Measurements from ENCODE around the gene IDH2. TPM values are rescaled to one million over a fixed set of nuclear protein-coding genes. Genes with fewer than 3 reads are reported as not detected.
A peak's percentile ranks its signal among the peaks of the same experiment; 100 is the strongest.

IDH2 gene
- total RNA-seq, 2 donors from 2014 or later = 110 to 185 TPM

DNA sequence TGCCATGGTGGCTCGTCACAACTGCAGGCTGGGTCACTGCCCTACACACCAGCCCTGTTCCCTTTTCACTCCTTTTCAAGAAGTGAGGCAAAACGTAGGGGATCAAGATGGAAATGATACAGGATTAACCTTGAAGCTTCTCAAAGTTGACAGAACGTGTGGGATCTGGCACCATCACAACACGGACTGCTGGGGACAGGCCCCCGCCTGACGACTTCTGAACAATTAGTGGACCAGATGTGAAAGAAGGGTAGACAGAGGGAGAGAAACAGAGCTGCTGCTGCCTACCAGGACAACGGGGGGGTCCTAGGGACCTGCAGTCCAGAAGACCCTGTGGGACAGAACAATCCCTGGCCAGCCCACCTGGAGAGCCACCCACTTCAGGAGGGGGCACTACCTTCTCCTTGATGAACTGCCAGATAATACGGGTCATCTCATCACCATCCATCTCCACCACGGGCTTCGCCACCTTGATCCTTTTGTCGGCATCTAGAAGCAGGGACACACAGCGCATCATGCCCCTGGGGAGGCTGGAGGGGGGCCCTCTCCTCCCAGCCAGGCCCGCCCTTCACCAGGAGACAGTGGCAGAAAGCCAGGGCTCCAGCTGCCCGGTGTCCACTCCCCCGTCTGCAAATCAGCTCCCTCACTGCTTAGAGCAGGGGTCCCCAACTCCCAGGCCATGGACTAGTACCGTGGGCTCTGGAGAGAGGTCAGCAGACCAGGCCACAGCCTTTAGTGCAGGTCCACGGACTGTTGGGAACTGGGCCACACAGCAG lies 10.9 kb downstream of the IDH2 start:
- ATAC-seq (no peak), DNase-seq (no peak)
- intact Hi-C loops (cut with DNase I, micrococcal nuclease) = no loop called here

- intact Hi-C loops (cut with DNase I, micrococcal nuclease) = no loop called here
- no peak for ATAC-seq
- no peak for DNase-seq
These were observed 11.9 kb downstream of the IDH2 start for GRCh38 chr15:90090226-90090848.

DNA sequence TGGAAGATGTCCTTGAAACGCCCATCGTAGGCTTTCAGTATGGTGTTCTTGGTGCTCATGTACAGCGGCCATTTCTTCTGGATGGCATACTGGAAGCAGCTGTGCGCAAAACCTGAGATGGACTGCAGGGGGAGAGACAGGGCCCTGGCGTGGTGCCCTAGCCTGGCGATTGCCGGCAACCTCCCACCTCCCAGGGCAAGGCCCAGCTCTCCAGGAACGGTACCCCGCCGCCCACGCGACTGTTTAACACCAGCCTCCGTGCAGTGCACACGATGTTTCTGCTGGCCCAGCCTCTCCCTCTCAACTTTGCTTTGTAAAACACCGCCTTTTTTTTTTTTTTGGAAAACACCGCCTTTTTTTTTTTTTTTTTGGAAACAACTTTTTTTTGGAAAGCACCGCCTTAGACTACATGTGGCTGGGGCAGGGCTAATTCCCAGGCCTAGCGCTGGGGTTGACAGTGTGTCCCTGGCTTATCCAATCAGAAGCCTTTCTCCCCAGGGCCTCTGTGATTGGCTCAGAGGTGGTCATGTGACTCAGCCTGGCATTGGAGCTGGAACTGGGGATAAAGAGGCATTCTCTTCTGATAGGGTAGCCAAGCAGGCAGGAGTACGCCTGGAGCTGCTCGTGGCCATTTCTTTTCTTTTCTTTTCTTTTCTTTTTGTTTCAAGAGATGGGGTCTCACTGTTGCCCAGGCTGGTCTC lies 14.7 kb downstream of the IDH2 start:
- intact Hi-C loops (cut with DNase I, micrococcal nuclease) = no loop called here
- ATAC-seq (peak; percentile 47), DNase-seq (no peak)

DNA sequence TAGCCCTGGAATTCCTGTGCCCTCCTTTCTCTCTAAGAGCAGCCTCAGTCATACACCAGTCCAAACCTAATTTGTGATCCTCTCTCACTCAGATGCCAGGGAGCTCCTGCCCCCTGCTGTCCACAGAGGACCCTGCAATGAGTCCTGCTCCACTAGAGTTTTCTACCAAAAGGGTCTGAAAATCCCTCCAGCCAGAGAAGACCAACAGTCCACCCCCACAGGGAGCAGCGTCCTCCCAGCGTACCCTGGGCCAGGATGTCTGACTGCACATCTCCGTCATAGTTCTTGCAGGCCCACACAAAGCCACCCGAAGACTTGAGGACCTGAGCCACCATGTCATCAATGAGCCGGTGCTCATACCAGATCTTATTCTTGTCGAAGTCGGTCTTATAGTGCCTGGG lies 15.4 kb downstream of the IDH2 start:
- ATAC-seq = peak; percentile 68
- peak in 1 of 2 donors; percentile 60 for DNase-seq
- intact Hi-C loops (cut with DNase I, micrococcal nuclease) = no loop called here

DNA sequence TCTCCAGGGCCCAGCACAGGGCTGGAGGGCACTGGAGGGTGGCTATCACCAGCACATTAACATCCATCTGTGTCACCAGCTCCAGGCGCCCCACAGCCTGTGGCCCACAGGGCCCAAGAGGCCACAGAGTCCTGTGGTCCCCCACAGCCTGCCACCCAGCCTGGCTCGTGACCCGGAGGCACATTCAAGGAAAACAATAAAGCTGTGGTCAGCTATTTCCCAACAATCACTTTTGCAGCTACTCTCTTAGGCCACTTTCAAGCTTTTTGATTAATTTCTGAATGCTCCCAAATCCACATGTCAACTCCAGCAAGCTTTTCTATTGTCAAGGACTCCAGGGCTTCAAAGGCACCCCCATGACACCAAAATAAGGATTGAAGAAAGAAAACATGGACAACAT lies 16.7 kb downstream of the IDH2 start:
- ATAC-seq (no peak), DNase-seq (no peak)
- intact Hi-C loops (cut with DNase I, micrococcal nuclease) = no loop called here

GRCh38 chr15:90084876-90085423 lies 17.3 kb downstream of the IDH2 start:
- intact Hi-C loops (cut with DNase I, micrococcal nuclease) = no loop called here
- DNase-seq (no peak), ATAC-seq (no peak)

DNA sequence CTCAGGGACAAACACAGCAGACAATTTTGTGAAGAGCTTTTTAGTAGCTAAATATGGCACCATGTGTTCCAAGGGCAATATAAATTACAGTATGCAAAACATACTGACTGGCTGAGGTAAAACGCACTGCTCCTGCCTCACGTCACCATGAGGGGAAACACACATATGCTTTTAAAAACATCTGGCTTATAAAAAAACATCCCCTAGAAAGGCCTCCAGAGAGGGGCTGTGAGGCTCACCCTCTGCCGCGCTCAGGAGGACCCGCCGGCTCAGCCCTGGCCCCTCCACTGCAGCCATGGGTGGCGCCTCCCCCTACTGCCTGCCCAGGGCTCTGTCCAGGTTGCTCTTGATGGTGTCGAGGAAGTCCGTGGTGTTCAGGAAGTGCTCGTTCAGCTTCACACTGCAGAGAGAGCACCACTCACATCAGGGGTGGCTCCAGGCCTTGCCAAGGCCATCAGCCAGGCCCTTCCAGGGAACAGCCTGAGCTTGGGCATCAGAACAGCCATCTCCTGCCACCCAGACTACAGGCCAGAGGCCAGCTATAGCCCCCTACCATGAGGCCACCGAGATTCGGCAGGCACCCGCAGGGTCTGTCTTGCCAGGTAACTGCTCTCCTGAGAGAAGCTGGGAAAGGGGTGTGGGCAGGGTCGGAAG lies 18.2 kb downstream of the IDH2 start:
- ATAC-seq = peak; percentile 3
- no peak for DNase-seq
- intact Hi-C loops (cut with DNase I, micrococcal nuclease) = no loop called here

DNA sequence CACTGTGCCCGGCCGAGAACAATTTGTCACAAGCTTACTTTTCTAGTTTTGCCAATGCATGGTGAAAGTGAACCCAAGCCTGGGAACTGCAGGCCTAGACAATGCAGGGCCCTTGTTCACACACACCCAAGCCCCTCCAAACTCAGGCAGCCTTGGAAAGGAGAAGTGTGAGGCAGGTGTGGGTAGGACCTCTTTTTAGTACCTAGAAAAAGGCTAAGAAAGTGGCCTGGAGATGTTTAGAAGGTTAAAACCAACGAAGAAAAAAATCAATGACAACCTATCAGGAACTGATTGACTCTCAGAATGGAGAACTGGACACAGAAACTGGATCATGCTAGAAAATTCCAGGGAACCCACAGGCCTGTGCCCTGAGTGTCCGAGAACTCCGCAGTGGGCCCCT lies 18.8 kb downstream of the IDH2 start:
- intact Hi-C loops (cut with DNase I, micrococcal nuclease) = no loop called here
- DNase-seq (no peak), ATAC-seq (no peak)

DNA sequence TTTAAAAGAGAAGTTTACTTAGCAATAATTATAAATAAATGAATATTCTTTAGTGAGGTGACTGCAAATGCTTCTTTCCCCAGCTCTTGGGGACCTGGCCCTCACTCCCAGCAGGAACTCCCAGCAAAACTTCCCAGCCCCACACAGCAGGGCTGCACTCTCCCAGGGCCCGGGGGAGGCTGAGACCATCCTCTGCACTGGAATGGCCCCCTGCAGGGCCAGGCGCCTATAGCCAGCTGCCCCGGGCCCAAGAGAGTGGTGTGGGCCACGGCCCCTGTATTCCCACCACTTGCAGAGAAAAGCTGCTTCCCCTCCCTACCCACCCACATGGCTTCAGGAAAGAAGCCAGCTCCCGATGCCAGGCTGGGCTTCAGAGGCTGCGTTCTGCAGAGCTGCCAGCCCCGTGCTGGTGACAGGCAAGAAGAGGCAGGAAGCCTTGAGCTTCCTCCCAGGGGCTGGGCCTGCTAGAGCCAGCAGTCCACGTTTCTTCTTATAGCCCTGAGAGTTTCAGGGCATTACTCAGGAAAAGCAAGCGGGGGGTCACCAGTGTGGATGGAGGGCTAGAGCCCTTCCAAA lies 20.0 kb downstream of the IDH2 start:
- no peak for ATAC-seq

DNA sequence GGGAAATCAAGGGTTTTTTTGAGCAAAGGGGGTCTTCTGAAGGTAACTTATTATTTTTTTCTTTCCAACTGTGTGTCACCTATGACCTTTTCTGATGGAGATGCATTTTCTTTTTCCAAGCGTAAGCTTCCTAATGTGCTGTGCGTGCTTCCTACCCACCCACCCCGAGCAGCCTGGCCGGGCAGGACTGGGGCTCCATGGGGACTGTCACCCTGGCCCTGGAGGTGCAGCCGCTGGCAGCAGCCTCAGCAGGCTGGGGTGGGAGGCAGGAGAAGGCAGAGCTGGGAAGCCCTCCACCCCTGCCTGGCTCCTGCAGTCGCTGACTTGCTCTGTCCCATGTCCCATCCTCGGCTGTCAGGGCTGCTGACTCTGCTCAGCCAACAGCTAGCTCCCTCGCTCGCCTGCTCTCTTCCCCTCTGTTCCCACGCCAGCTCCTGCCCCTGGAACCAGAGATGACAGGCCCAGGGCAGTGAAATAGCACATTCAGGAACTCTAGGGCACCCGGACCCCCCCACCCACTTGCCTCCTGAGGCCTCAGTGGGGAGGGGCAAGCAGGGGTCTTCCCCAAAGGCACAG lies 21.4 kb downstream of the IDH2 start:
- no peak for DNase-seq
- no peak for ATAC-seq
- intact Hi-C loops (cut with DNase I, micrococcal nuclease) = no loop called here

More for the DNA sequence above, 20.0 kb downstream of the IDH2 start:
- no peak for DNase-seq
- intact Hi-C loops (cut with DNase I, micrococcal nuclease) = no loop called here

GRCh38 chr15:90080458-90080755 lies 21.9 kb downstream of the IDH2 start:
- ATAC-seq (no peak), DNase-seq (no peak)
- intact Hi-C loops (cut with DNase I, micrococcal nuclease) = no loop called here

DNA sequence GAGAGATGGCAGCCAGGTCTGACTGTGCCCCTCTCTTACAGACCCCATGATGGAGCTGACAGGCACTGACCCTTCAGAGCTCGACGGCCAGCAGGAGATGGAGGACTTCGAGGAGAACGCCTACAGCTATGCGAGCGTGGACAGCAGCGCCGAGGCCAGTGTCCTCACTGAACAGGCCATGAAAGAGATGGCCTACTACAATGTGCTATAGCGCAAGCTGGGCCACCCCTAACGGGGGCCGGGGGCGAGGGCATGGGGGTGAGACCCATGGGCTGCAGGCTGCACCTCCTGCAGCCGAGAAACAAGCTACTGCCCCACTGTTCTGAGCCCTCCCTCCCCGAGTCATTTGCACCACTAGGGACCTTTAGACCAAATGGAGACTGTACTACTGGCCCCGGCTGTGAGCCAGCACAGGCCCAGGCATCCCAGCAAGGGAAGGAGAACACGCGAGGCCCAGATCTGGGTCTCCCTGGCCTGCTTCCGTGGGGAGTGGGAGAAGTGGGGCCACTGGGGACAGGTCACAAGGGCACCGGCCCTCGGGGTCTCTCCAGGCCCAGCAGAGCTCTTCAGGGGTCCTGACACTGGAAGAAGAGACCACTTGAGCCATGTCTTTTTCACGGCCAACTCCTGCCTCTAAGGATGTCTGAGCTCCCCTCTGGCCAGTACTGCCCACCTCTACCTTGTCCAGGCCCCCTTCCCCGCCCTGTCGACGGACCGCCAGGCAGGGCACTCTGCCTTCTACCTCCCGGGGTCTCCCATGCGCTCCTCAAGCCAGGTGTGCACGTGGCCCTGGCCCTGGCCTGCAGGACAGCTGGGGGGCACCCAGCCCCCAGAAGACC lies 22.4 kb downstream of the IDH2 start:
- ATAC-seq = no peak
- intact Hi-C loops (cut with DNase I, micrococcal nuclease) = loop anchor here in 1 of 2 donors (10.0 kb wide), 1 partner anchor 185 kb away; the partner anchor contains the start of gene AP3S2
- no peak for DNase-seq

GRCh38 chr15:90078965-90079364 lies 23.3 kb downstream of the IDH2 start:
- intact Hi-C loops (cut with DNase I, micrococcal nuclease) = loop anchor here in 1 of 2 donors (10.0 kb wide), 1 partner anchor 184 kb away; the partner anchor contains the start of gene AP3S2

DNA sequence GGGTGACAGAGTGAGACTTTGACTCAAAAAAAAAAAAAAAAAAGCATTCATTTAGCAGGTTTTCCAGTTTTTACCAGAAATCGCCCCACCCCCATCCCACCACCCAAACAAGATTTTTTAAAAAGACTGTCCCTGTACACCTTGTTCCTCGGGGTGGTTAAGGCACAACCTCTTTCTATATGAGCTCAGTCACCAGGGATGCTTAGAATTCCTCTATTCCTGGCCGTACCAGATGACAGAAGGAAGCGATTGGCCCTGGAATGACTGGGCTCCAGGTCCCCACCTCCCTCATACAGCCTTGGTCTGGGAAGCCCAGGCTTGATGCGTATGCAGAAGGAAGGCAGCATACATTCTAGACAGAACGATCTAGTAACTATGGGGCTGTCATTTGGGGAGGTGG lies 25.6 kb downstream of the IDH2 start:
- ATAC-seq (no peak), DNase-seq (no peak)
- intact Hi-C loops (cut with DNase I, micrococcal nuclease) = loop anchor here in 1 of 2 donors (10.0 kb wide), 1 partner anchor 182 kb away; the partner anchor contains the start of gene AP3S2

More at GRCh38 chr15:90078965-90079364, 23.3 kb downstream of the IDH2 start:
- peak; percentile 5 for ATAC-seq
- no peak for DNase-seq

- intact Hi-C loops (cut with DNase I, micrococcal nuclease) = loop anchor here in 1 of 2 donors (10.0 kb wide), 1 partner anchor 181 kb away; the partner anchor contains the start of gene AP3S2
- DNase-seq = no peak
- no peak for ATAC-seq
These were observed 26.6 kb downstream of the IDH2 start for GRCh38 chr15:90075420-90076289.

GRCh38 chr15:90074916-90075315 lies 27.4 kb downstream of the IDH2 start:
- ATAC-seq (no peak), DNase-seq (no peak)
- intact Hi-C loops (cut with DNase I, micrococcal nuclease) = loop anchor here in 1 of 2 donors (10.0 kb wide), 1 partner anchor 180 kb away; the partner anchor contains the start of gene AP3S2

Data from left colon (tissue), 2 donors.